Retinal pigment epithelial cell (primary cell): ENCODE results near the gene MLST8.
"Not testable (repeated sequence)": the region's sequence is repeated elsewhere in the genome, so short reads cannot be mapped to it uniquely, and the experiment has no call there.

ENCODE experiments used
- DNase-seq: peaks from one replicate; pipeline ENCODE4 v3.0.0-alpha.2; 2010; ENCODE audit warnings: low read depth
- H3K4me3 ChIP-seq: 2 replicates; pipeline ENCODE4 v1.5.1; 2011; ENCODE audit warnings: mild to moderate bottlenecking, low read length, control low read depth, moderate library complexity
- CTCF ChIP-seq: conservative IDR thresholded peaks from 2 replicates; pipeline ENCODE4 v1.5.1; 2011; ENCODE audit warnings: low read depth, low read length, control low read depth, inconsistent platforms

Gene MLST8

GRCh38 chr16:2196981-2197511 lies 8.2 kb upstream of the MLST8 start:
- no peak overlapping the region for H3K4me3 ChIP-seq
- TF ChIP-seq CTCF: no peak
- no peak for DNase-seq

GRCh38 chr16:2197765-2198164 lies 7.5 kb upstream of the MLST8 start:
- DNase-seq: no peak
- TF ChIP-seq CTCF: no peak
- no peak overlapping the region for H3K4me3 ChIP-seq

GRCh38 chr16:2198283-2198682 lies 7.0 kb upstream of the MLST8 start:
- no peak for TF ChIP-seq CTCF
- no peak for DNase-seq
- H3K4me3 ChIP-seq: no peak overlapping the region

GRCh38 chr16:2199095-2199494 lies 6.2 kb upstream of the MLST8 start:
- no peak overlapping the region for H3K4me3 ChIP-seq
- TF ChIP-seq CTCF: no peak
- DNase-seq: no peak

- H3K4me3 ChIP-seq: no peak overlapping the region
- no peak for TF ChIP-seq CTCF
- no peak for DNase-seq
These were observed 5.6 kb upstream of the MLST8 start for GRCh38 chr16:2199621-2200139.

GRCh38 chr16:2200313-2200712 lies 4.9 kb upstream of the MLST8 start:
- no peak for TF ChIP-seq CTCF
- DNase-seq: no peak
- H3K4me3 ChIP-seq: no peak overlapping the region

- not testable (repeated sequence) for DNase-seq, H3K4me3 ChIP-seq
These were observed 2.0 kb upstream of the MLST8 start for GRCh38 chr16:2203119-2203688.
